Hematopoietic multipotent progenitor cell treated with erythropoietin and hydrocortisone succinate and interleukin-3 and kit ligand, for 6 days (in vitro differentiated cells): Measurements from ENCODE around the gene ZNF90.
A peak's percentile ranks its signal among the peaks of the same experiment; 100 is the strongest.
"Not testable (repeated sequence)": the region's sequence is repeated elsewhere in the genome, so short reads cannot be mapped to it uniquely, and the experiment has no call there.

ENCODE experiments used
- DNase-seq: peaks from one replicate; pipeline ENCODE4 v3.0.0-alpha.2; 2015

Gene ZNF90

DNA sequence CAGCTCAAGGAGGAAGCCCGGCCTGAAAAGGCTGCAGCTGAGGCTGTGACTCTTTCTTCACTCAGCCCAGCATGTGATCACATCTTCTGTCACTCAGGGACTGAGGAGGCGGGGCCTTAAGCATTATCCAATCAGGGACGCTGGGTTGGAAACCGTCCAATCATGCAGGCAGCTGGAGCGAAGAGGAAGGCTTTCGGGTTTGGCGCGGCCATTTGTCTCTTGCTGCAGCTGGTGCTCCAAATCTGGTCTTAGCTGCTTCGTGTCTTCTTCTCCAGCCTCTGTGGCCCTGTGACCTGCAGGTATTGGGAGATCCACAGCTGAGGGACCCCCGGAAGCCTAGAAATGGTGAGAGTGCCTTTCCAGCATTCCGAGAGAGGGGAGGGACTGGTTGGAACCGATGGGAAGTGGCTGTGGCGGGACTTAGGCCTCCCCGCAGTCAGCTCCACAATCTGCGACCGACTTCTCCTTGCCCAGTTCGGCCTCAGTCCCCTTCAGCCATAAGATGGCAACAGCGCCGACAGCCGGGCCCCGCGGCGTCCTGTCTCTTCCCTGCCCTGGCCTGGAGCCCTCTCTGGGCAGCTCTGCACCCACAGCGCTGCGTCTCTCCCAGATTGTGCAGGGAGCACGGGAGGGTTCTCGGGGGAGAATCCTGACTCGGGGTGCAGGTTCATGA is at the start of gene ZNF90:
Gene ZNF90 (plus strand): TSS at position 210 of the 673 bp plus-strand sequence. CDS start 133 bp downstream, at position 343.
- peak; percentile 85 for DNase-seq

DNA sequence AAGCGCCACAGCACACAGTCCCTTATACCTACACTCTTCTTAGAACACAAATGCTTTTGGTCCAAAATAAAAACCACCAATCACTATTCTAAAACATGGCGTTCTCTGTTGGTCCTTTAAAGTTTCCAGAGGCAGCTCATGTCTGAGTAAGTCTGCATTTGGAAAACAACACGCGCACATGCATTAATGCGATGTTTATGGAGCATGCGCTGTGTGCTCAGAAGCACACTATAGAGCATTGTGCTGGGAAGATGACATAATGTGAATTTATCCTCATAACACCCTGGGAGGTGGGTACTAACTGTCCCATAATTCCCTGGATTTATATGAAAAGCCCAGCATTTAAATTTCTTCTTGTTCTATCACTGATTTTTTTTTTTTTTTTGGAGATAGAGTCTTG is 49.2 kb upstream of the ZNF90 start:
- DNase-seq = no peak

DNA sequence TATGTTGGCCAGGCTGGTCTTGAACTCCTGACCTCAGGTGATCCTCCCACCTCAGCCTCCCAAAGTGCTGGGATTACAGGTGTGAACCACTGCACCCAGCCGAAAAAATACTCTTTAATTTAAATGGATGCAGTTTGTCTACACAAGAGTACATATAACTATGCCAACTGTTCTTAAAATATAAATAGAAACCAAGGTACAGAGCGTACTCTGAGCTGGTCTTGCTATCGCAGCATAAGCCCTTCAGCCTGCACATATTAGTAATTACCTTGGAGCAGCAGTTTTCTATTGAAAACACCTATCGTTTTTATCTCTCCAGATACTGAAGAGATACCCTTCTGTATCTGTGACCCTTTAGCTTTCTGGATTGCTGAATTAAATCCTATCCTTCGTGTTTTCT is 41.9 kb upstream of the ZNF90 start:
- no peak for DNase-seq

- no peak for DNase-seq
Observed at GRCh38 chr19:20038358-20039202, 39.2 kb upstream of the ZNF90 start.

- peak; percentile 82 for DNase-seq
Observed at GRCh38 chr19:20039203-20039723, 38.5 kb upstream of the ZNF90 start, which contains the start of gene ZNF682. Gene ZNF682, minus strand, starts transcription at chr19:20039505. Its CDS starts 160 bp downstream, at chr19:20039345.

- DNase-seq = no peak
Observed at GRCh38 chr19:20044663-20045062, 33.1 kb upstream of the ZNF90 start.

DNA sequence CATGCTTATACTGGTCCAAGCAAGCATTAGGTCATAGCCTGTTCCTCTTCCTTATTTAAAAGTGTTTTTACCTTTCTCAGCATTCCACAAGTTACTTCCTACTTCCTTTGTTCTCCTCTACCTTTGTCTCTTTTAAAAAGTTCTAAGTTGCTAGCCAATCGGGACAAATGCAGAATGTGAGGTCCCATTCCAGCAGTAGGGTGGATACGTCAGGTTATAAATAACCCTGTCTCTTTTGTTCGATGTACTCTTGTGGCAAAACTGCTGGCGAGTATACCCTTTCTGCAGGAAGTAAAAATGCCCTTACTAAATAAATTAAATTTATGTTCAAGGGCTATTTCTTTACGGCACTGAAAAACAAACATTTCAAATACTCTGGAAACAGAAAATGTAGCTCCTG is 32.1 kb upstream of the ZNF90 start:
- not testable (repeated sequence) for DNase-seq

DNA sequence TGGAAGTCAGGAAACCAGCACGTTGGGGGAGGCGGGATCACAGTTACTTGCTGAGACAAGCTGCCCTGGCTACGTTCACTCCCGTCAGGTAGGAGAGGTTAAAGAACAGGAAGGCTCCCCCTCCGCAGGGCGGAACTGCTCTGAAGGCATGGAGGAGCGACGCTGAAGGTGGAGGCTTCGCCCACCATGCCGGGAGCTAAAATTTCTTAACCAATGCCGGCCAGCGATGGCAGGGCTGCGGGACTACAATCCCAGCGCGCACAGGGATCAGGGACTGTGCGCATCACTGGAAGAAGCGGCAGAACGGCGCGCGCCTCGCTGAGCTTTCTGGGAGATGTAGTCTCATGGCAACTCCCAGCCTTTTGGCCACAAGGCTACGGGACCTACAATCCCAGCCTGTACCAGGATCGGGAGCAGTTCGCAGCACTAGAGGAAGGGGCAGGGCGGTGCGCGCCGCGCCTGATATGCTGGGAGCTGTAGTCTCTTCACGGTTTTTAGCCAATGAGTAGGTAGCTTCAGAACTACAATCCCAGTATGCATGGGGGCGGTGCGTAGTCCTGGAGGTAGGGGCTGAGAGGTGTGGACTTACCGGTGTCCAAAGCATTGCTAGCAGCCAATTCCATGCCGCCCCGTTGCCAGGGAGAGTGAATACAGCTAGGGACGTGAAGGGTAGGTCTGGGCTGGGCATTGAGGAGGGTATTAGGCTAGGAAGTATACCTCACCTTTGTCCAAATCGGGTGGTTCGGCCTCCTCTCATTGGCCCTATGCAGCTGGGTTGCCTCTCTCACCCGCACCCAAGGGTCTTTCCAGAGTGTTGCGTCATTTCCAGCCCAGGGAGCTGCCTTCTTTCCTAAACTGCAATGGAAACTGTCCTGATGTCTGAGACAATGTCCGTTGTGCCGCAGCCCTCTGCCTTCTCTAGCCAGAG is 25.7 kb upstream of the ZNF90 start:
- DNase-seq = peak; percentile 55

DNA sequence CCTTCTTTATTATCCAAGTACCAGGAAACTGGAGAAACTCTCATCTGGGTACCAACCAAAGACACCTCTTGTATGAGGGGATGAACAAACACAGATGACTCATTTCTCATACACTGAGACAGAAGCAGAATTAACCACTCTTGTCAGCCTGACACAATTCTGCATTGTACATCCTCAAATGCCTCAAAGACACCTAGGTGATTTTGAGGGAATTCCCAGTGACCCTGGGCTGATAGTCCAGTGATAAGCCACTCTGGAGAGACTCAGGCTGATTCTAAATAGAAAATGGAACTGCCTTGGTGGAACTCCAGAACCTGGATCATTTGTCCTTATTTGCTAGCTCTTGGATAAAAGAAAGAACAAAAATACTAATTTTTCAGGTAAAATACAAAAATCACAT is 19.1 kb upstream of the ZNF90 start:
- not testable (repeated sequence) for DNase-seq

GRCh38 chr19:20060282-20060681 is 17.5 kb upstream of the ZNF90 start:
- no peak for DNase-seq

- no peak for DNase-seq
Observed at GRCh38 chr19:20066861-20067260, 10.9 kb upstream of the ZNF90 start.

GRCh38 chr19:20067943-20068342 is 9.9 kb upstream of the ZNF90 start:
- DNase-seq = no peak

GRCh38 chr19:20068559-20068958 is 9.2 kb upstream of the ZNF90 start:
- not testable (repeated sequence) for DNase-seq

GRCh38 chr19:20070691-20071090 is 7.1 kb upstream of the ZNF90 start:
- DNase-seq = no peak

- DNase-seq = no peak
Observed at GRCh38 chr19:20072936-20073335, 4.9 kb upstream of the ZNF90 start.

- DNase-seq = peak; percentile 18
Observed at GRCh38 chr19:20078581-20079031, 806 bp downstream of the ZNF90 start.

DNA sequence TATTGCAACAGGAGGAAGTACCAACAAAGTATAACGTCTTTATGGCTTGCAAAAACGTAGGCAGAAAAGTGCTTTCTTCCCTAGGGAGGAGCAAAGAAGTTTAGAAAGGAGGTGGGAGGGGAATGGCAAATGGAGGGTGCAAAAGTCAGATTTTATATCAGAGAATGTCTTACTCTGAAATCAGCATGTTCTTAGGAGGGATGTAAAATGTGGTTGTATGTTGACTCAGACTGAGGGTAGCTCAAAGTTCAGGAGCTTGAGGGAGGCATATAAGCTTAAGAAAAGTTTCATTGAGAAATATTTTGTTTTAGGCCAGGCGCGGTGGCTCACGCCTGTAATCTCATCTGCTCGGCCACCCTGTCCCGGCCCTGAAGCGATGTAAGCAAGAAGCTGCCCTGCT is 1.7 kb downstream of the ZNF90 start:
- no peak for DNase-seq

- no peak for DNase-seq
Observed at GRCh38 chr19:20080656-20081055, 2.9 kb downstream of the ZNF90 start.

GRCh38 chr19:20082232-20082833 is 4.5 kb downstream of the ZNF90 start:
- not testable (repeated sequence) for DNase-seq

DNA sequence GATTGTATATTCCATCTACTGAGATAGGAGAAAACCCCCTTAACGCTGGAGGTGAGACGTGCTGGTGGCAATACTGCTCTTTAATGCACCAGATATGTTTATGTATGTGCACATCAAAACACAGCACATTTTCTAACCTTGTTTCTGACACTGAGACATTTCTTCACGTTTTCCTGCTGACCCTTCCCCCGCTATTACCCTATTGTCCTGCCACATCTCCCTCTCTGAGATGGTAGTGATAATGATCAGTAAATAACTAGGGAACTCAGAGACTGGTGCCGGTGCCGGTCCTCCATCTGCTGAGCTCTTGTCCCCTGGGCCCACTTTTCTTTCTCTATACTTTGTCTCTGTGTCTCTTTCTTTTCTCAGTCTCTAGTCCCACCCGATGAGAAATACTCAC is 5.1 kb downstream of the ZNF90 start:
- DNase-seq = not testable (repeated sequence)

DNA sequence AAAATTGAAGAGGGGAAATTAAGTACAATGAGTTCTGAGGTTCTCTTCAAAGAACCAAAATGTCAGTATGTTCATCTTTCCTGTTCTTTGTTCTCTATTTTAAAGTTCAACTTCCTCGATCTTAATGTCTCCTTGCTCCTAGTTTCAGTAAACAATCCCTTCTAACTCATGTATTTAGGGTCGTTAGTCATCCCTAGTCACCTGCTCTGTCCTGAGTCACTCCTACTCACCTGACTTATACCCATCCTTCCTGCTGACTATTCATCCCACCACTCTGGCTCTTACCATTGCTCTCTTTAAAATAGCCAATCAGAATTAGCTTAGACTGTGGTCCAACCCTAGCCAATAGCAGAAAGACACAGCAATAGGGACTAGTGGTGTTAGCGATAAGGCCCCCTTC is 24.3 kb downstream of the ZNF90 start:
- DNase-seq = no peak

- DNase-seq = no peak
Observed at GRCh38 chr19:20103091-20103740, 25.4 kb downstream of the ZNF90 start.
